Nephron (organoid): ENCODE results near the gene GRK3.
A peak's percentile ranks its signal among the peaks of the same experiment; 100 is the strongest.

ENCODE experiments used
- H3K27ac Mint-ChIP-seq, 3 experiments: 2 replicates each; pipeline ENCODE4 v1.8.0; 2020; ENCODE audit warnings: mixed read lengths in 3 of 3, mild to moderate bottlenecking in 2 of 3, moderate library complexity in 1 of 3
- H3K27me3 Mint-ChIP-seq: 2 replicates; pipeline ENCODE4 v1.8.0; 2021; ENCODE audit warnings: low read depth, mild to moderate bottlenecking, moderate library complexity, mixed read lengths
- H3K36me3 Mint-ChIP-seq: 2 replicates; pipeline ENCODE4 v1.8.0; 2020; ENCODE audit warnings: low read depth, mixed read lengths
- H3K4me1 Mint-ChIP-seq: 2 replicates; pipeline ENCODE4 v1.8.0; 2020; ENCODE audit warnings: mixed read lengths
- H3K4me3 Mint-ChIP-seq, 3 experiments: 2 replicates each; pipeline ENCODE4 v1.8.0; 2020; ENCODE audit warnings: mild to moderate bottlenecking in 3 of 3, mixed read lengths in 3 of 3, moderate library complexity in 2 of 3
- H3K9me3 Mint-ChIP-seq: 2 replicates; pipeline ENCODE4 v1.8.0; 2020; ENCODE audit warnings: mixed read lengths
- TF ChIP-seq, protein P1 (sequence below), 3 experiments: fragments of 200-600 bp; sonication (generic); IDR thresholded peaks; one replicate each; pipeline ENCODE4 v1.5.0; 2021; ENCODE audit warnings: antibody characterized with exemption in 3 of 3; ENCODE audit not compliant: unreplicated experiment in 3 of 3

The GRK3 gene

DNA sequence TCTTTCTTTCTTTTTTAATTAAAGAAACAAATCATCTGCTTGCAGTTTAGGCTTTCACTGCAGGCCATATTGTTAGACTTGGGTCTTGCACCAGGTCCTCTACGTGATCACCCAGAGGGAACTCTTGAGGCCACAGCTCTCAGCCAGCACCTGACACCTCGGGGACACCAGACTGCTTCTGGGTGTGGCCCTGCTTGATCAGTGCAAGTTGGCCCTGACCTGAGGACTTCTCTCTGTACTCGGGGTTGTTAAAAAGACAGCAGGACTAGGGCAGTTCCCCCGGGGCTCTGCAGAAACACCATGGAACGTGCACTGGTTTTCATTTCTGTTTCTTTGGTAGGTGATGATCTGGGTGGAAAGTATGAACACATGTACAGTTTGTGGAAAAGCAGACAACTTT lies 126.3 kb downstream of the GRK3 start:
- Mint-ChIP-seq H3K36me3 (peaks cover 19% of the 10 kb centered on the region), H3K4me1 (peaks cover 48% of the 10 kb centered on the region), H3K9me3 (no peaks in the 10 kb centered on the region), H3K4me3 (no peak overlapping the region), H3K27ac (no peak overlapping the region), H3K27me3 (no peaks in the 10 kb centered on the region)
- TF ChIP-seq, protein P1, sequence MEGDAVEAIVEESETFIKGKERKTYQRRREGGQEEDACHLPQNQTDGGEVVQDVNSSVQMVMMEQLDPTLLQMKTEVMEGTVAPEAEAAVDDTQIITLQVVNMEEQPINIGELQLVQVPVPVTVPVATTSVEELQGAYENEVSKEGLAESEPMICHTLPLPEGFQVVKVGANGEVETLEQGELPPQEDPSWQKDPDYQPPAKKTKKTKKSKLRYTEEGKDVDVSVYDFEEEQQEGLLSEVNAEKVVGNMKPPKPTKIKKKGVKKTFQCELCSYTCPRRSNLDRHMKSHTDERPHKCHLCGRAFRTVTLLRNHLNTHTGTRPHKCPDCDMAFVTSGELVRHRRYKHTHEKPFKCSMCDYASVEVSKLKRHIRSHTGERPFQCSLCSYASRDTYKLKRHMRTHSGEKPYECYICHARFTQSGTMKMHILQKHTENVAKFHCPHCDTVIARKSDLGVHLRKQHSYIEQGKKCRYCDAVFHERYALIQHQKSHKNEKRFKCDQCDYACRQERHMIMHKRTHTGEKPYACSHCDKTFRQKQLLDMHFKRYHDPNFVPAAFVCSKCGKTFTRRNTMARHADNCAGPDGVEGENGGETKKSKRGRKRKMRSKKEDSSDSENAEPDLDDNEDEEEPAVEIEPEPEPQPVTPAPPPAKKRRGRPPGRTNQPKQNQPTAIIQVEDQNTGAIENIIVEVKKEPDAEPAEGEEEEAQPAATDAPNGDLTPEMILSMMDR (IDR thresholded peaks at IDR 0.05; ENCODE audit: unreplicated experiment in 3 of 3) = no peak

DNA sequence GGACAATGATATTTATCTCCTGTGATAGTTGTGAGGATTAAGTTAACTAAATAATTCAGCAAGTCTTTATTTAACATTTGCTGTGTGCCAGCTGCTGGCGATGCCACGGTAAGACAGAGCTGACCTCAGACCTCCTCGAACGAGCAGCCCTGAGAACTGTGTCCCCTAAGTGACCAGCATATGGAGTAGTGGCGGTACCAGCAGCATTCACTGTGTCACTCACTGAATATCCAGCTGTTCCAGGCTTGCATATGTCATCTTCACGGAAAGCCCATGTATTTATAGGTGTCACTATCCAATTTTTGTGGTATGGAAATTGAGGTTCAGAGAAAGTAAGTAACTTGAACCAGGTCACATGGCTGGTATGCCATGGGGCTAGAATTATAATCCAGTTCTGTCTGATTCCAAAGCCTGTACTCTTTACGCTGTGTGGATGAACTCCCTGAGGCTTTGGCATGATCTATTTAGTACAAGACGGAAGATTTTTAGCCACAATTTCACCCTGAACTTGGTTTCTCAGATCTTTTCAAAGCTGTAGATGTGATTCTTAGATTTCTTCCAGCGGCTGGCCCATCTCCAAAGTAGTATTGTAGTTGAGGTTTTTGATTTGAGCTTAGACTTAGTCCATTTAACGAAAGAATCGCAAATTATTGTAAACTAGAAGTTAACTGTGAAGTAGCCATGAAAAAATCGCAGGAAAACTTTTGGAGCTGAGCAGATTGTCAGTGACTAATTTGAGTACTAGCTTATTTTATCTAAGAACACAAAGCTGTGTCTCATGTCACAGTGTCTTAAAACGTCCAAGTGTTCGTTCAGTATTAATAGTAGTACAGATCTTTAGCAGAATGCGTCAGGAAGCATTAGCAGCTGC lies 128.2 kb downstream of the GRK3 start:
- H3K4me3 Mint-ChIP-seq = peak overlapping the region in 1 of 3 experiments; percentile 21

DNA sequence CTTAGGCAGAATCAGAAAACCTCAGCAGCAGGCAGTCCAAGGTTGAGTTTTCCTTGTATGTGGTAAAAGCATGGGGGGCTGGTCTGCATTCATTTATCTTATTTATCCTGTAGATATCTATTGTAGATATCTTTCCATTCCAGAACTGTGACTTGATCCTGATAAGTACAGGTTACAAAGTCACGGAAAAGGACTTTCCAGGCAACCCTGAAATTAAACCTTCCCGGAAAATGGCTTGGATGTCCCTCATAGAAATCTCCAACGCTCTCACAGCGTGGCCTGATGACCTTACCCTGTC lies 128.7 kb downstream of the GRK3 start:
- H3K9me3 Mint-ChIP-seq = no peaks in the 10 kb centered on the region
- H3K36me3 Mint-ChIP-seq = peaks cover 19% of the 10 kb centered on the region
- TF ChIP-seq, protein P1 (IDR thresholded peaks at IDR 0.05; ENCODE audit: unreplicated experiment in 3 of 3) = no peak
- peaks cover 62% of the 10 kb centered on the region for H3K4me1 Mint-ChIP-seq
- no peaks in the 10 kb centered on the region for H3K27me3 Mint-ChIP-seq
- H3K27ac Mint-ChIP-seq = peak overlapping the region in 1 of 3 experiments; percentile 82
- no peak overlapping the region for H3K4me3 Mint-ChIP-seq

More for the DNA sequence above, 128.2 kb downstream of the GRK3 start:
- Mint-ChIP-seq H3K9me3 (no peaks in the 10 kb centered on the region), H3K4me1 (peaks cover 56% of the 10 kb centered on the region), H3K27me3 (no peaks in the 10 kb centered on the region), H3K27ac (peak overlapping the region; percentile 63 to 82 (median 77)), H3K36me3 (peaks cover 19% of the 10 kb centered on the region)
- TF ChIP-seq, protein P1 (IDR thresholded peaks at IDR 0.05; ENCODE audit: unreplicated experiment in 3 of 3) = no peak

DNA sequence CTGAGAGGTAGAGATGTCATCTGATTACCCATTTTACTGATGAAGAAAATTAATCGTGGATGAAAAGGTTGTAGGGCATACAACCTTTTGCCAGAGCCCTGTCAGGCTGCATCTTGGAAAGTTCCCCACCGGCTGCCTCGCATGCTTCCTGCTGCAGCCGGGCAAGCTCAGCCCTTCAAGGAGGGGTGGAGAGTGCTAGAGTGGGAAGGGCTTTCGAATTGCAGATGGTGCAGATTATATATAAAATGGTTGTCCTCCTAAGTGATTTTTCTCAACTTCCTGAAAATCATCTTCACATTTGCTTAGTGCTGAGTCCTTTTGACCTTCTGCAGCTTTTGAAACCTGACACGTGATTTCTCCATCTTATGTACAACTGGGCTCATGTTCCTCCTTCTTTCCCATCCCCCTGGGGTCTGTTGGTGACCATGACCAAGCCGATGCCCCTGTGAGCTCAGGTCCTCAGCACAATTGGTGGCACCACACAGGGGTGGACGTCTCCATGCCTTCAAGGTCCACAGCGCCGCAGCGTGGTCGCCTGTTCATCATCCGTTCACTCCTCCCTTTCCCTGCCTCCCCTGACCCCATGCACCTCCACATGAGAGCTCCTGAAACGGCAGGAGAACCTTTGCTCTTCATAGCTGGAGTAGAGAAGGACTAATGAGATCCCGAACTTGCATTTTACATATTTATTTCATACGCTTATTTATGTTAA lies 129.9 kb downstream of the GRK3 start:
- Mint-ChIP-seq H3K4me1 (peaks cover 73% of the 10 kb centered on the region), H3K9me3 (no peaks in the 10 kb centered on the region), H3K4me3 (peak overlapping the region in 1 of 3 experiments; percentile 14), H3K27ac (peak overlapping the region in 1 of 3 experiments; percentile 61), H3K27me3 (no peaks in the 10 kb centered on the region), H3K36me3 (peaks cover 22% of the 10 kb centered on the region)
- TF ChIP-seq, protein P1 (IDR thresholded peaks at IDR 0.05; ENCODE audit: unreplicated experiment in 3 of 3) = no peak

DNA sequence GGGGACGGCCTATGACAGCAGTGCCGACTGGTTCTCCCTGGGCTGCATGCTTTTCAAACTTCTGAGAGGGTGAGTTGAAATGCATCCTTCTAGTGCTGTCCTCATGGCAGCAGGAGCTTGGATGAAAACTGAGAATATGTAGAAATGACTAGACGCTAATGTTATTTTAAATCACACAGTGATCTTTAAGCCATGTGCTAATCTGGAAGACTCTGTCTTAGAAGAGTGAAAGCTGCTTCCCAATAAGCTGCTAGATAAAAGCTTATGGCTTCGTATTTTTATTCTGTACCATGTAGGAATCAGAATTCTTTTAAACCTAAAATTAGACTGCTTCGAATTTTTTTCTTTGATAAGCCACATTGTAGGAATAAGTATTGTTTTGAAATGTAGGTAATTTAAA lies 130.7 kb downstream of the GRK3 start:
- no peaks in the 10 kb centered on the region for H3K27me3 Mint-ChIP-seq
- TF ChIP-seq, protein P1 (IDR thresholded peaks at IDR 0.05; ENCODE audit: unreplicated experiment in 3 of 3) = no peak
- H3K36me3 Mint-ChIP-seq = peaks cover 19% of the 10 kb centered on the region
- H3K4me3 Mint-ChIP-seq = no peak overlapping the region
- H3K9me3 Mint-ChIP-seq = no peaks in the 10 kb centered on the region
- peak overlapping the region in 2 of 3 experiments; percentile 38 to 61 for H3K27ac Mint-ChIP-seq
- H3K4me1 Mint-ChIP-seq = peaks cover 76% of the 10 kb centered on the region
